GM21737 (cell line): Measurements from ENCODE around the gene IGLON5.

ENCODE experiments used
- ATAC-seq: cut with Tn5 transposase; IDR thresholded peaks from one replicate; pipeline ENCODE4 v1.9.1; 2021; ENCODE audit warnings: mild to moderate bottlenecking, moderate library complexity; ENCODE audit not compliant: unreplicated experiment

IGLON5 gene

GRCh38 chr19:51317376-51317775, 5.9 kb downstream of the IGLON5 start:
- no peak for ATAC-seq

- no peak for ATAC-seq
Observed at GRCh38 chr19:51317968-51318367, 6.5 kb downstream of the IGLON5 start.

- ATAC-seq = no peak
Observed at GRCh38 chr19:51318687-51319648, 7.5 kb downstream of the IGLON5 start.

GRCh38 chr19:51319649-51320279, 8.3 kb downstream of the IGLON5 start:
- no peak for ATAC-seq

- ATAC-seq = no peak
Observed at GRCh38 chr19:51320280-51320657, 8.8 kb downstream of the IGLON5 start.

GRCh38 chr19:51321799-51322198, 10.4 kb downstream of the IGLON5 start:
- no peak for ATAC-seq

- ATAC-seq = no peak
Observed at GRCh38 chr19:51323481-51324166, 12.2 kb downstream of the IGLON5 start.

- no peak for ATAC-seq
Observed at GRCh38 chr19:51324167-51324481, 12.7 kb downstream of the IGLON5 start.

- ATAC-seq = no peak
Observed at GRCh38 chr19:51325161-51325976, 13.9 kb downstream of the IGLON5 start.

GRCh38 chr19:51326216-51327065, 15.0 kb downstream of the IGLON5 start:
- no peak for ATAC-seq

GRCh38 chr19:51327066-51328001, 15.9 kb downstream of the IGLON5 start:
- ATAC-seq = no peak

GRCh38 chr19:51329411-51329810, 18.0 kb downstream of the IGLON5 start:
- ATAC-seq = no peak

- ATAC-seq = no peak
Observed at GRCh38 chr19:51330366-51330765, 18.9 kb downstream of the IGLON5 start.

- ATAC-seq = no peak
Observed at GRCh38 chr19:51331193-51331592, 19.7 kb downstream of the IGLON5 start.

- no peak for ATAC-seq
Observed at GRCh38 chr19:51331716-51332115, 20.3 kb downstream of the IGLON5 start.

- ATAC-seq = no peak
Observed at GRCh38 chr19:51333836-51334460, 22.5 kb downstream of the IGLON5 start.

- ATAC-seq = no peak
Observed at GRCh38 chr19:51337141-51337860, 25.9 kb downstream of the IGLON5 start.
